COR-L47 (cell line): ENCODE results near the gene LARP7.
"Not testable (repeated sequence)": the region's sequence is repeated elsewhere in the genome, so short reads cannot be mapped to it uniquely, and the experiment has no call there.

ENCODE experiments used
- DNase-seq: peaks from one replicate; lab custom pipeline; 2025; lab: John Stamatoyannopoulos, UW

Gene LARP7

DNA sequence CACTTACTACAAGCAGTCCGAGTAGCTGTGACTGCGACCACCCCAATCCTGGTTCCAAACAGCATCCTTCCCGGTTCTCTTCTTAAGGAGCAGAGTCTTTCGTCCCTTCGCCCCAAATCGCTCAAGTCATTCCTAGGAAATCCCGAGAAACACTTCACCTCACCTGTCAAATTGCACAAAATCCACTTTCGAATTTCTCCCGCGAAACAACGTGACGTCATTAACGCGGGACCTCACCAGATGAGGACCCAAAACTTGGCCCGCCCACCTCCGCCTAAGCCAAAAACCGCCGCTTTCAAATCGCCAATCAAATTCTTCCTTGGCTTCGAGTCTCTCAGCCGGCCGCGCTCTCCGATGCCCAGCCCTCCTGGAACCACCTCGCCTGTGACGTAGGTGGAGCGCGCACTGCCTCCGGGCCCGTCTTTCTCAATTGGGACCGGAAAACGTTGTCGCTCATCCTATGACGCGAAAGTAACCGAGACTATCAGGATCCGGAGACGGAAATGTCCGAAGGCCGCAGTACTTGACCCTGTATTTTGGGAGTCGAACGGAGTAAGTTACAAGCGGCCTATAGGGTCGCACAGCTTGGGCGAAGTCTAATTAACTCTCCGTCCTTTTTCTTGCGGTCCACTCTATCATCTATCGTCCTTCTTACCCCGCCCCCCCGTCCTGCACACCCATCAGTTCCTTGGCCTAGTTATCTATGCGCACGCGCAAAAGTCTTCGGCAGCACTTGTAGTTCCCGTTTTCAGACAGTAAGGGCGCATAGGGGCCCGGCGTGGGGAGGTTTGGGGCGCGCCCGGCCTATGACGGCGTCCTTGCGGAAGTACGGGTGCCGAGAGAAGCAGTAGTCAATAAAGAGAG lies at the start of gene LARP7, which contains the start of gene ZGRF1:
Gene LARP7 (plus strand): TSS at position 456 of the 864 bp plus-strand sequence. CDS start 7,527 bp downstream, outside the sequence.
Gene ZGRF1 (minus strand): TSS at position 222 of the 864 bp plus-strand sequence. CDS start 3,733 bp downstream, outside the sequence.
- peak; percentile 98 for DNase-seq

DNA sequence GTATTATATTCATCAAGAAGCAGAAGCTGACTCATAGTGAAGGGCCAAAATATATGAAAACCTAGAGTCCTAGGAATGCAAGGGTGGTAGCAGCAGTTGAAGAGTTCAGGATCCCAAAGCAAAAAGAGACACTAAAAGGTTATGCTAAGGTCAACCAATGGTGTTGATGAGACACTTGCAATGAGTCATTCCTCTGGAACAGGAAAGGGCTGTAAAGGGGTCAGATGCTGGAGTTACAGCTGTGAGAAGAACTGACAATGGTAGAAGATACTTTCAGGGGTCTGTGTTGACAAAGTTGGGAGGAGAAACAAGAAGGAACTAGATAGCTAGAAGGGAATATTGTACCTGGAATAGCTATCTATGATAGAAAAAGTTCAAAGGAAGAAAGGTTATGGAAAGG lies 47.7 kb upstream of the LARP7 start:
- DNase-seq = no peak

DNA sequence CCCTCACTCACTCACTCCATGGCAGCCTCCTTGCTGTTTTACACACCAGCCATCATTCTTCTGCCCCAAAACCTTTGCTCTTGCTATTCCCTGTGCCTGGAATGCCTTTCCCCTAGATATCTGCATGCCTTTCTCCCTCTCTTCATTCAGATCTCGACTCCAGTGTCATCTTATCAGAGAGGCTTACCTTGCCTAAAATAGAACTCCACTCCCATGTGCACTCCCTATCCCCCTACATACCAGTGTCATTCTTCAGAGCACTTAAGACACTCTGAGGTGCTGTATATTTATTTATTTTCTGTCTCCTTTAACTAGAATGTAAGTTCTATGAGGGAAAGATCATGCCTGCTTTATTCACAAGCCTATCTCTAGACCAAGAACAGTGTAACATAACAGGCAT lies 45.4 kb upstream of the LARP7 start:
- no peak for DNase-seq

DNA sequence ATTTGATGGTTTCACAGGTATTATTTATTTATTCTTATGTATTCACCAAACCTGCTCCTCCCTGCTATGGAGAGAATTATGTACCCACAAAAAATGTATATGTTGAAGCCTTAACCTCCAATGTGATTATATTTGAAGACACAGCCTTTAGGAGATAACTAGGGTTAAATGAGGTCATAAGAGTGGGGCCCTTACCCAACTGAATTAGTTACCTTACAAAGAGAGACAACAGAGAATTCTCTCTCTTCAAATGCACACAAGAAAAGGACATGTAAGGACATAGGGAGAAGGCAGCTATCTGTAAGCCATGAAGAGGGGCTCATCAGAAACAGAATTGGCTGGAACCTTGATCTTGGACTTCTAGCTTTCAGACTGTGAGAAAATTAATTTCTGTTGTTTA lies 44.2 kb upstream of the LARP7 start:
- no peak for DNase-seq

DNA sequence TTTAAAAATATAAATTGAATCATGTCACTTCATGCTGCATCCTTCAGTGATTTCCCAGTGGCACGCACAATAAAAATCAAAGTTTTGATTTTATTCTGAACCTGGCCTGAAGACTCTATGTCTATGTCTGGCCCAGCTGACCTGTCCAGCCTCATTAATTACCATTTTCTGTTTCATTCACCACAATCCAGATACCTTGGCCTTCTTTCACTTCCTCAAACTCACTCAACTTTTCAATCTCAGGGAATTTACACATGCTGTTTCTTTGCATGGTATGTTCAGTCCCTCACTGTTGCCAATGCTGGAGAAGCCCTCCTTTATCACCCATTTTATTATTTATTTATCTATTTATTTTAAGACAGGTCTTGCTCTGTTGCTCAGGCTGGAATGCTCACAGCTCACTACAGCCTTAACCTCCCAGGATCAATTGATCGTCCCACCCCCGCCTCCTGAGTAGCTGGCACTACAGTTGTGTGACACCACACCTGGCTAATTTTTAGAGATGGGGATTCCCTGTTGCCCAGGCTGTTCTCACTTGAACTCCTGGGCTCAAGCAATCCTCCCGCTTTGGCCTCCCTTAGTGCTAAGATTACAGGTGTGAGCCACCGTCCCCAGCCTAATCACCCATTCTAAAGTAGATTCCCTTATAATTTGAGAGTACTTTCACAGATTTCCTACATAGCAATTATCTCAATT lies 43.4 kb upstream of the LARP7 start:
- no peak for DNase-seq

DNA sequence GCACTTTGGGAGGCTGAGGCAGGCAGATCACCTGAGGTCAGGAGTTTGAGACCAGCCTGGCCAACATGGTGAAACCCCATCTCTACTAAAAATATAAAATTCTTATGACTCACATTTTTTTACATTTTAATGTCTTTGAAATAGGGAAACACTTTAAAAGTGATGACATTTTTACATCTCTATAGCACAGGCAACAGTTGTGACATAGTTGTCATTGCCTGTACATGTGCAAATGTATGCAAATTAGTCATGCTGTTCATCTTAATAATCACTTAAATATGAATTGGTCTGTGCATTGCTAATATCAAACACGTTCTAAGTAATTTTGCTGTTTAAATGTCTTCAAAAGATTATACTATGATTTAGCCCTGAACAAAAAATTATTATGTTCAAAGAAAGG lies 42.0 kb upstream of the LARP7 start:
- DNase-seq = no peak

DNA sequence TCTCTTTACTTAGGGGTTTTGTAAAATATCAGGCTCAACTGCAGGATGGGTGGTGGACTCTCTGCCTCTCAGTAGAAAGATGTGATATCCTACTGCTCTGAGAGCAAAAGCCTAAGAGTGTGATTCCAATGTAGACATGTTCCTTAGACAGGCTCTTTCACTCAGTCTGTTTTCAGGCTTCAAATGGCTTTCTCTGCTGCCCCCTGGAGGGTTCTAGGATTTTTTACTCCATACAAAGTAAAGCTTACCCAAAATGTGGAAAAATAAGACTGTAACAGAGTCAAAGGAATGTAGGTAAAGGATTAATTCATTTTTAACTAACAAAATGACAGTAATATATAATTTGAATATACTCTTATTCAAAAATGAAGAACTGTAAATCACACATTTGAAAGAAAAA lies 32.4 kb upstream of the LARP7 start:
- DNase-seq = peak; percentile 26

DNA sequence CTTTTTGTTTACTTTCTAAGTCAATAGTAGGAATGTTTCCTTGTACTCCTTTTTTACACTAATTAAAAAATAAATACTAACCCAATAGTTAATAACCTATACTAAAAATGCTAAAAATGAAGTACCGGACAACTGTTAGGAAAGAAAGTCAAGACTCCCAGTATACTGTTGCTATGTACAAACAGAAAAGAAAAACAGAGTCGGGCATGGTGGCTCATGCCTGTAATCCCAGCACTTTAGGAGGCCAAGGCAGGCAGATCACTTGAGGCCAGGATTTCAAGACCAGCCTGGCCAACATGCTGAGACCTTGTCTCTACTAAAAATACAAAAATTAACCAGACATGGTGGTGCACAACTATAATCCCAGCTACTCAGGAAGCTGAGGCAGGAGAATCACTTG lies 24.1 kb upstream of the LARP7 start:
- not testable (repeated sequence) for DNase-seq

DNA sequence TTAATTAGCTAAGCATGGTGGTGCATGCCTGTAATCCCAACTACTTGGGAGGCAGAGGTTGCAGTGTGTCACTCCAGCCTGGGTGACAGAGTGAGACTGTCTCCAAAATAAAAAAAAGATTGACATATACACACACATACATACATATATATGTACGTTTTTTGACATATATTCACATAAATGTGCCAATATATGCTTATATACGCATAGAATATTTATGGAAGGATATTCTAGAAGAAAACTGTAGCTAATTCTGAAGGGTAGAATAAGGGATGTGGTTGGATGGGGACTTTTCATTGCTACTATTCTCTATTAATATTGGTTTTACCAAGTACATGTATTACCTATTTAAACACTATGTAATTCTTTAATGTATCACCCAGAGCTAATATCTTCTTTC lies 20.0 kb upstream of the LARP7 start:
- no peak for DNase-seq

DNA sequence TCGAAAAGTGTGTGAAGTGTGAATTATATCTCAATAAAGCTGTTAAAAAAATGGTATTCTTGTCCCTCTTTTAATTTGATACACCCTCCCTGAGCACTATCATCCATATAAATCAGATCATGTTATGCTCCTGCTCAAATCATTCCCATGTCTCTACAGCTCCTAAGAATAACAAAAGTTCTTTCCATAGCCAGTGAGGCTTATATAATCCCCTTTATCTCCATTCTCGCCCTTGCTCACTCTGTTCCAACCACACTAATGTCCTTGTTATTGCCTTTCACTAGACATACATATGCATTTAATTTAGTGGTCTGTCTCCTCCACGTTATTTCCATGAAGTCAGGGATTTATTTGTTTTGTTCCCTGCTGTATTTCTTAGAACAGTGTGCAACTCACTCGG lies 10.7 kb upstream of the LARP7 start:
- DNase-seq = no peak

DNA sequence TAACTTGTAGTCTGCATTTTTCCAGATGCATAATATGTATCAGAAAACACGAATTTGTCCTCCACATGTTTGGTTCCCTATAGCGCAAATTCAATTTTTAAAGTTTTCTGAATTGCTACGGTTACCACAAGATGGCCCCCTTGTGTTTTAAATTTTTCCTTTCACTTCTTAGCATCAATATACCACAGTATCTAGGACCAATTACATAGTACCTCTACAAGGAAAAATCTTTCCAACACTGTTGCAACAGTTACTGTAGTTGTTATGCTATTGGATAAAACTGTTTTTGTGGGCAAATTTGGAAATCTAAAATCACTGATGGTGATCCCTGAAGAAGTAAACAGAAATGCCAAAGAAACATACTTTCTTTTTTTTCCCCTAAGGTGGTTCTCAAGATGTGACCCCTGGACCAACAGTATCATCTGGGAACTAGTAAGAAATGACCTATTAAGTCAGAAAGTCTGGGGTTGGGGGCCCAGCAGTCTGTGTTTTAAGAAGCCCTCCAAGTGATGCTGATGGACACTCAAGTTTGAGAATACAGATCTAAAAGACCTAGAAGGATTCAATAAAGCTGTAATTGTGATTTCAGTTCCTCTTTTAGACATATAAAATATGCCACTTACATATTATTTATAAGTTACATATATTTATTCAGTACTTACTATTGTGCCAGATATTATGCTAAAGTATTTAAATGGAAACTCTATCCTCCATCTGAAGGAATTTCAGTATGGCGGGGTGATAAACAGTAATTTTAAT lies 3.3 kb upstream of the LARP7 start:
- DNase-seq = peak; percentile 3

DNA sequence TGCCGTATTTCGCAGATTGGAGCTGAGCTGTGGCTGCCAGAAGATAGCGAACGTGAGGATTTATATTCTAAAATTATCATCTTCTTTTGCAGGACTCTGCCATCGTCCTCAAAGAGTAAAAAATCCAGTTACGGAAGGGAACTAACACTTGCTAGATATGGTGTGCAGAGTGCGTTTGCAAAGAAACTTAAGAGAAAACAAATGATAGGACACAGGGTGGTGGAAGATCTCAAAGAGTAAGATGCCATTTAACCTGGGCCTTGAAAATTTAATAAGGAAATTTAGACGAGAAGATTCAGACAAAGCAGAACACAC lies 566 bp downstream of the LARP7 start:
- no peak for DNase-seq

DNA sequence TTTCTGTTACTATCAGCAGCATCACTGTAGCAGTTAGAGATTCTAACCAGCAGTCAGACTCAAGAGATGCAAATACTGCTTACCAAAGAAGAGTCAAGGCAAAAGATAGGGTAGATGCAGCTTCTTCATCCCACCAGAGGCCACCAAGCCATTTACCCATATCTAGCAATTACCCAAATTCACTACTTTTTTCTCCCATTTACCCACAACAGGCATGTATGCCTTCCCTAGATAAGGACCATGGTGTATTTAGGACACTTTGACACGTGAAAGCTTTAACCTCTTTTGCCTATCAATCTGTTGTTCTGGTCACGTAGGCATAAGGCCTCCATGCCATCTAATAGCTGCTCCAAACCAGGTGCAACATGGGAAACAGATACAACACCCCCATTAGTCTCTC lies 5.6 kb downstream of the LARP7 start:
- DNase-seq = no peak

DNA sequence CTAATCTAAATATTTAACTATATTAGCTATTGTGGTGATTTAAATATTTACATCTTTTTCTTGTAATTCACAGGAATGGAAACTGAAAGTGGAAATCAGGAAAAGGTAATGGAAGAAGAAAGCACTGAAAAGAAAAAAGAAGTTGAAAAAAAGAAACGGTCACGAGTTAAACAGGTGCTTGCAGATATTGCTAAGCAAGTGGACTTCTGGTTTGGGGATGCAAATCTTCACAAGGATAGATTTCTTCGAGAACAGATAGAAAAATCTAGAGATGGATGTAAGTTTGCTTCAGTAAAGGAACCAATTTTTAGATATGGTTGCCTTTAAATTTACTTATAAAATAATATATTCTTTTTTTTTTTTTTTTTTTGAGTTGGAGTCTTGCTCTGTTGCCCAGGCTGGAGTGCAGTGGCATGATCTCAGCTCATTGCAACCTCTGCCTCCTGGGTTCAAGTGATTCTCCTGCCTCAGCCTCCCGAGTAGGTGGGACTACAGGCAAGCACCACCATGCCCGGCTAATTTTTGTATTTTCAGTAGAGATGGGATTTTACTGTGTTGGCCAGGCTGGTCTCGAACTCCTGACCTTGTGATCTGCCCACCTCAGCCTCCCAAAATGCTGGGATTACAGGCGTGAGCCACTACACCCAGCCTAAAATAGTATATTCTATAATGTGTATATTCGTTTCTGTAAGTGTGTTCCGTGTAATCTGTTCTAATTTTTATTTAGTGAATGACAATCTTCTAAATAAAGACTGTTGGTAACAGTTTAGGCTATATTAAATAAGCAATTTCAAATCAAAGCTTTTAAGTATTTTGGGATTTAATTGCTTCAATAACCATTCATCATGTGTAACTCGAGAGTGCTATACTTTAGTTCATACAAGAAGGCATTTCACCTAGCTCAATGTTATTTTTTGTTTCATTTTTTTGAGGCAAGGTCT lies 7.9 kb downstream of the LARP7 start:
- not testable (repeated sequence) for DNase-seq

DNA sequence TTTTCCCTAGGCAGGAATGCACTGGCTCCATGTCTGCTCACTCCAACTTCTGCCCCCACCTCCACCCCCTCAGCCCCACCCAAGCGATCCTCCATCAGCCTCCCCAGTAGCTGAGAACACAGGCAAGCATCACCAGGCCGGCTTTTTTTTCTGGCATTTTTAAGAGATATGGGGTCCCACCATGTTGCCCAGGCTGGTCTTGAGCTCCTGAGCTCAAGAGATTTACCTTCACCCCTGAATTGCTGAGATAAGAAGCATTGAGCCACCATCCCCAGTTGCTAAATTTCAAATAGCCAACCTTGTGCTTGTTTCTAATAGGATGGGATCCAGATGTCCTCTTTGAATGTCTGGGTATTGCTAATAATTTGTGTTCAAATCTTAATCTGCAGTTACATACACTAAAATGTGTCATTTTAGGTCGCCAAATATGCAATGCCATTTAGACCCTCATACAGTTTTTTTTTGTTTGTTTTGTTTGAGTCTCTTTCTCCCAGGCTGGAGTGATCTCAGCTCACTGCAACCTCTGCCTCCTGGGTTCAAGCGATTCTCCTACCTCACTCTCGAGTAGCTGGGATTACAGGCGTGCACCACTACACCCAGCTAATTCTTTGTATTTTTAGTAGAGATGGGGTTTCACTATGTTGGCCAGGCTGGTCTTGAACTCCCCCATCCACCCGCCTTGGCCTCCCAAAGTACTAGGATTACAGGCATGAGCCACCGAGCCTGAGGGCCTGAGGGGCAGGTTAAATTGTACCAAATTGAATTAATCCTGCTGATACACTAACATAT lies 8.8 kb downstream of the LARP7 start:
- no peak for DNase-seq

DNA sequence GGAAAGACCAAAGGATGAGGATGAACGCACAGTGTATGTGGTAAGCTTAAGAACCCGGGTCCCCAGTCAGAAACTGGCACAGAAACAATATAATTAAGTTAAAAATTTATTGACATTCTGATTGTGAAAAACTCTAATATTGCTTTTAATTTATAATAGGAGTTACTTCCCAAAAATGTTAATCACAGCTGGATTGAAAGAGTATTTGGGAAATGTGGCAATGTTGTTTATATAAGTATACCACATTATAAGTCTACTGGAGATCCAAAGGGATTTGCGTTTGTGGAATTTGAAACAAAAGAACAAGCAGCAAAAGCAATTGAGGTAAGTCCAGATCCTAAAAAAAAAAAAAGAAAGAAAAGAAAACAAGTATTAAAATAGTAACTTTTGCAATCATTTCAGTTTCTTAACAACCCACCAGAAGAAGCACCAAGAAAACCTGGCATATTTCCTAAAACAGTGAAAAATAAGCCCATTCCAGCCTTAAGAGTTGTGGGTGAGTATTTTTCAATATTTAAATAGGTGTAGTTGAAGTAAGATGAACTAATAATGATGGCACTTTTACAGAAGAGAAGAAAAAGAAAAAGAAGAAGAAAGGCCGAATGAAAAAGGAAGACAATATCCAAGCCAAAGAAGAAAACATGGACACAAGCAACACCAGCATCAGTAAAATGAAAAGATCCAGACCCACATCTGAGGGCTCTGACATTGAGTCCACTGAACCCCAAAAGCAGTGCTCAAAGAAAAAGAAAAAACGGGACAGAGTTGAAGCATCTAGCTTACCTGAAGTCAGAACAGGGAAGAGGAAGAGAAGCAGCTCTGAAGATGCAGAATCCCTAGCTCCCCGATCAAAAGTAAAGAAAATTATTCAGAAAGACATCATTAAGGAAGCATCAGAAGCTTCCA lies 9.9 kb downstream of the LARP7 start:
- no peak for DNase-seq

DNA sequence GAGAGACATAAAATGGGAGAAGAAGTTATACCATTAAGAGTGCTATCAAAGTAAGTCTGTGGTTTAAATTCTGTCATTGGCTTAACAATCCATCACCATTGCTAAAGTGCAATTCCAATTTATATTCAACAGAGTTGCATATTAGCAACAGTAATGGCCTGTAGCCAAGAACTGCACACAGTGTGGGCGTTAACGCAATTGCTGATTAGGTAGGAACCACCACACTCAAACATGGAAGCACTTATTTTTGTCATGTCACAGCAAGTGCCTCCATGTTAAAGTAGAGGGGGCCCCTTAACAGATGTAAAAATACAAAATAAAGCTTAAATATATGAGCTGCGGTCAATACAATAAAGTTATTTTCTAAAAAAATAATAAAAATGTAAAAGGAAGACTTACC lies 10.8 kb downstream of the LARP7 start:
- no peak for DNase-seq

DNA sequence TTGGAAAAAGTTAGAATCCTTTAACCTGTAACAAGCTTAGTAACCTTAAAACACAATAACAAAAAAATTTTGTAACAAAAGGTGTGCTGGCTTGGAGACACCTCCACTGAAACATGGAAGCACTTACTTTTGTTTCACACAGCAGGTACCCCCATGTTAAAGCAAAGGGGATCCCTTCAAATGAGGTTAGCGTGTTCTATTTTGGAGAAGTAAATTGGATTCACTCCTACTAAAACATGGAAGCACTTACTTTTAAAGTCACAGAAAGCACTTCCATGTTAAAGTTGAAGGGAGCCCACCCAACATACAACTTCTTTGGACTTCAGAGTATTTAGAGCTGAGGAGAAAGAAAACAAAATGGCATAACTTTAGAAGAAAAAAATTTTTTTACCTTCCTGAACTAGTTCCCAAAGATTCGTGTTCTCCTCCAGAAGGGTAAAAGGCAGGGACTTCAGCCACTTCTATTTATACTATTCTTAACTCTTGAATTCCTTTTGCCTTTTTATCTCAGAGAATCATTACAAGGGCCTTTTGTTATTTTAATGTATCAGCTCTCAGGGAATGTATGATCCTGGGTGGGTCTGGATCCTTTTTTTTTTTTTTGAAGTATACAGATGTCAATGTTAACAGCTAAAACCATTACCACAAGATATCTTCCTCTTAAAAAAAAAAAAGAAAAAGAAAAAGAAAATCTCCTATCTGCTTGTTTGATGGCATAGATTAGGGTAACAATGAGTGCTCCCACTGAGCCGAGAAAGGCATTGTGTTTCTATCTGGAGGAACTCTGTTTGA lies 11.5 kb downstream of the LARP7 start:
- no peak for DNase-seq

DNA sequence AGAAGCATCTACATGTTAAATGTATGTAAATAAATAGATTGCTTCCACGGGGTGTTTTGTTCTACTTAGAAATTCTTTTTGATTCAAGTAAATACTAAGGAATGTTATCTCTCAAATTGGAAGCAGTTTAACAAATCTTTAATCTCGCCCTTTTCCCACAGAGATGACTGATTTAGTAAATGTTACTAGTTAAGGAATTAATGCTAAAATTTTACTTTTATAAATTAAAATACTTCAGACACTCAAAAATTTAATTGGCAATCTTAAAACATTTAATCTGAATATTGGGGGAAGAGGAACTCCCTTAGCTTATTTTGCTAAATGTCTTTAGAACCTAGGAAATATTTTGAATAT lies 12.1 kb downstream of the LARP7 start:
- no peak for DNase-seq
